Esophagus (tissue), 2 donors: ENCODE measurements around the gene HDAC4. TPM values are rescaled to one million over a fixed set of nuclear protein-coding genes. Genes with fewer than 3 reads are reported as not detected.

Experiments used
- H3K27ac ChIP-seq, 2 donors: one replicate each; pipeline ENCODE4 v1.5.1; 2013; ENCODE audit warnings: low read depth in 2 of 2, mild to moderate bottlenecking in 2 of 2, inconsistent platforms in 1 of 2, low read length in 1 of 2, moderate library complexity in 1 of 2
- H3K27me3 ChIP-seq, 2 donors: one replicate each; pipeline ENCODE4 v1.6.1; 2013; ENCODE audit warnings: low read length in 2 of 2, control low read depth in 1 of 2, mild to moderate bottlenecking in 1 of 2; ENCODE audit not compliant: insufficient read depth in 2 of 2, control insufficient read depth in 1 of 2
- H3K36me3 ChIP-seq, 2 donors: one replicate each; pipeline ENCODE4 v1.6.1; 2013; ENCODE audit warnings: low read length in 1 of 2; ENCODE audit not compliant: control insufficient read depth in 2 of 2, insufficient read depth in 2 of 2
- H3K4me1 ChIP-seq, 2 donors: one replicate each; pipeline ENCODE4 v1.6.1; 2013; ENCODE audit warnings: low read length in 1 of 2; ENCODE audit not compliant: control insufficient read depth in 2 of 2, insufficient read depth in 2 of 2
- H3K4me3 ChIP-seq, 2 donors: one replicate each; pipeline ENCODE4 v1.5.1; 2013; ENCODE audit warnings: low read length in 2 of 2, mild to moderate bottlenecking in 2 of 2, low read depth in 1 of 2, moderate library complexity in 1 of 2
- H3K9me3 ChIP-seq, 2 donors: one replicate each; pipeline ENCODE4 v1.6.1; 2013; ENCODE audit warnings: mild to moderate bottlenecking in 2 of 2, low read depth in 1 of 2, low read length in 1 of 2, moderate library complexity in 1 of 2; ENCODE audit not compliant: control insufficient read depth in 2 of 2, insufficient read depth in 1 of 2
- whole genome bisulfite sequencing, 2 donors: extraction: QIAGEN DNeasy Blood & Tissue Kit; methylation state at CpG; one replicate each; pipeline ENCODE4 v1.1.7; 2013; 5-methylcytosine and 5-hydroxymethylcytosine counted together
- polyA plus RNA-seq, 2 donors: library from polyadenylated mRNA; stranded (reverse); fragments of 200-250 nt; gene quantifications; one replicate each; pipeline ENCODE4 v1.2.3, GENCODE V29; 2013
- donor health status: healthy with polysubstance abuse.
- donor health status: Bipolar disorder and iron deficiency.

Gene HDAC4
- polyA plus RNA-seq, 2 donors: 5.9 to 10.2 TPM

- Histone ChIP-seq H3K36me3 (peaks cover 0 to 7% of the 10 kb centered on the region in 2 donors), H3K4me3 (no peak overlapping the region), H3K9me3 (no peaks in the 10 kb centered on the region), H3K27ac (peak overlapping the region in 1 of 2 donors; percentile 54), H3K27me3 (no peaks in the 10 kb centered on the region), H3K4me1 (peaks cover 7 to 17% of the 10 kb centered on the region in 2 donors)
- 91 to 94% methylated on average over 8 of the region's 8 CpGs for WGBS, 2 donors
These were observed 93.6 kb downstream of the HDAC4 start for GRCh38 chr2:239307221-239307569.

- H3K9me3 ChIP-seq: no peaks in the 10 kb centered on the region
- H3K27ac ChIP-seq: peak overlapping the region in 1 of 2 donors; percentile 54
- WGBS, 2 donors: 87 to 89% methylated on average over 24 to 25 of the region's 25 CpGs
- H3K36me3 ChIP-seq: peaks cover 0 to 7% of the 10 kb centered on the region in 2 donors
- H3K4me3 ChIP-seq: no peak overlapping the region
- H3K4me1 ChIP-seq: peaks cover 7 to 17% of the 10 kb centered on the region in 2 donors
- H3K27me3 ChIP-seq: no peaks in the 10 kb centered on the region
These were observed 94.3 kb downstream of the HDAC4 start for GRCh38 chr2:239306274-239307220.

GRCh38 chr2:239305771-239306170 lies 95.0 kb downstream of the HDAC4 start:
- peaks cover 0 to 4% of the 10 kb centered on the region in 2 donors for H3K36me3 ChIP-seq
- H3K27me3 ChIP-seq: no peaks in the 10 kb centered on the region
- peak overlapping the region in 1 of 2 donors; percentile 3 for H3K27ac ChIP-seq
- WGBS, 2 donors: 85% methylated on average over 12 of the region's 12 CpGs
- peaks cover 6 to 17% of the 10 kb centered on the region in 2 donors for H3K4me1 ChIP-seq
- H3K9me3 ChIP-seq: no peaks in the 10 kb centered on the region
- no peak overlapping the region for H3K4me3 ChIP-seq

- Histone ChIP-seq H3K27ac (peak overlapping the region in 1 of 2 donors; percentile 35), H3K4me1 (peaks cover 4 to 17% of the 10 kb centered on the region in 2 donors), H3K4me3 (no peak overlapping the region), H3K36me3 (peaks cover 0 to 1% of the 10 kb centered on the region in 2 donors), H3K27me3 (no peaks in the 10 kb centered on the region), H3K9me3 (no peaks in the 10 kb centered on the region)
- 58 to 72% methylated on average over 11 of the region's 11 CpGs for WGBS, 2 donors
These were observed 95.6 kb downstream of the HDAC4 start for GRCh38 chr2:239305222-239305575.

- WGBS, 2 donors: 74 to 79% methylated on average over 16 of the region's 16 CpGs
- H3K9me3 ChIP-seq: no peaks in the 10 kb centered on the region
- no peaks in the 10 kb centered on the region for H3K27me3 ChIP-seq
- H3K4me3 ChIP-seq: no peak overlapping the region
- H3K4me1 ChIP-seq: peaks cover 4 to 16% of the 10 kb centered on the region in 2 donors
- peaks cover 0 to 1% of the 10 kb centered on the region in 2 donors for H3K36me3 ChIP-seq
- H3K27ac ChIP-seq: peak overlapping the region in 1 of 2 donors; percentile 35
These were observed 96.1 kb downstream of the HDAC4 start for GRCh38 chr2:239304533-239305221.

- H3K4me3 ChIP-seq: no peak overlapping the region
- 70 to 77% methylated on average over 21 of the region's 21 CpGs for WGBS, 2 donors
- no peaks in the 10 kb centered on the region for H3K27me3 ChIP-seq
- peak overlapping the region in 1 of 2 donors; percentile 26 for H3K27ac ChIP-seq
- H3K9me3 ChIP-seq: no peaks in the 10 kb centered on the region
- H3K4me1 ChIP-seq: peaks cover 4 to 15% of the 10 kb centered on the region in 2 donors
- peaks cover 0 to 1% of the 10 kb centered on the region in 2 donors for H3K36me3 ChIP-seq
These were observed 96.9 kb downstream of the HDAC4 start for GRCh38 chr2:239303711-239304532.

GRCh38 chr2:239302808-239303557 lies 97.8 kb downstream of the HDAC4 start:
- H3K4me3 ChIP-seq: no peak overlapping the region
- H3K27ac ChIP-seq: peak overlapping the region in 1 of 2 donors; percentile 56
- WGBS, 2 donors: 79 to 87% methylated on average over 28 of the region's 28 CpGs
- no peaks in the 10 kb centered on the region for H3K9me3 ChIP-seq
- peaks cover 4 to 15% of the 10 kb centered on the region in 2 donors for H3K4me1 ChIP-seq
- peaks cover 0 to 1% of the 10 kb centered on the region in 2 donors for H3K36me3 ChIP-seq
- H3K27me3 ChIP-seq: no peaks in the 10 kb centered on the region

GRCh38 chr2:239302083-239302807 lies 98.6 kb downstream of the HDAC4 start:
- H3K9me3 ChIP-seq: no peaks in the 10 kb centered on the region
- H3K27me3 ChIP-seq: no peaks in the 10 kb centered on the region
- H3K4me3 ChIP-seq: no peak overlapping the region
- 80 to 83% methylated on average over 16 of the region's 16 CpGs for WGBS, 2 donors
- peaks cover 7 to 15% of the 10 kb centered on the region in 2 donors for H3K4me1 ChIP-seq
- peak overlapping the region in 1 of 2 donors; percentile 56 for H3K27ac ChIP-seq
- peaks cover 0 to 1% of the 10 kb centered on the region in 2 donors for H3K36me3 ChIP-seq
